ENCODE data around the gene SLC25A15.
"Not testable (repeated sequence)": the region's sequence is repeated elsewhere in the genome, so short reads cannot be mapped to it uniquely, and the experiment has no call there.

GRCh38 chr13:40840955-40841354 lies 51.5 kb downstream of the SLC25A15 start:
- TF ChIP-seq, protein P1, sequence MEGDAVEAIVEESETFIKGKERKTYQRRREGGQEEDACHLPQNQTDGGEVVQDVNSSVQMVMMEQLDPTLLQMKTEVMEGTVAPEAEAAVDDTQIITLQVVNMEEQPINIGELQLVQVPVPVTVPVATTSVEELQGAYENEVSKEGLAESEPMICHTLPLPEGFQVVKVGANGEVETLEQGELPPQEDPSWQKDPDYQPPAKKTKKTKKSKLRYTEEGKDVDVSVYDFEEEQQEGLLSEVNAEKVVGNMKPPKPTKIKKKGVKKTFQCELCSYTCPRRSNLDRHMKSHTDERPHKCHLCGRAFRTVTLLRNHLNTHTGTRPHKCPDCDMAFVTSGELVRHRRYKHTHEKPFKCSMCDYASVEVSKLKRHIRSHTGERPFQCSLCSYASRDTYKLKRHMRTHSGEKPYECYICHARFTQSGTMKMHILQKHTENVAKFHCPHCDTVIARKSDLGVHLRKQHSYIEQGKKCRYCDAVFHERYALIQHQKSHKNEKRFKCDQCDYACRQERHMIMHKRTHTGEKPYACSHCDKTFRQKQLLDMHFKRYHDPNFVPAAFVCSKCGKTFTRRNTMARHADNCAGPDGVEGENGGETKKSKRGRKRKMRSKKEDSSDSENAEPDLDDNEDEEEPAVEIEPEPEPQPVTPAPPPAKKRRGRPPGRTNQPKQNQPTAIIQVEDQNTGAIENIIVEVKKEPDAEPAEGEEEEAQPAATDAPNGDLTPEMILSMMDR (conservative IDR thresholded peaks at IDR 0.05; ENCODE audit: low read depth, low read length), result not testable (repeated sequence)
- TF ChIP-seq EZH2 (IDR thresholded peaks at IDR 0.05; ENCODE audit: borderline replicate concordance, low read depth, low read length, poor library complexity, severe bottlenecking), result not testable (repeated sequence)

Measured in A673 (cell line).